Keratinocyte (primary cell): ENCODE data around the gene MEFV.

Source experiments
- CTCF ChIP-seq, 3 experiments: IDR thresholded peaks in 1 of 3; conservative IDR thresholded peaks in 1 of 3; optimal IDR thresholded peaks in 1 of 3; 2 replicates in 2 of 3; 3 replicates in 1 of 3; pipeline versions ENCODE3 to v1.5.1; 2011; ENCODE audit warnings: low read length in 3 of 3, mild to moderate bottlenecking in 3 of 3, moderate library complexity in 2 of 3, control low read depth in 1 of 3, inconsistent platforms in 1 of 3; ENCODE audit not compliant: insufficient read depth in 2 of 3; ENCODE audit errors: extremely low read depth in 1 of 3
- EZH2 ChIP-seq: IDR thresholded peaks from one replicate; pipeline ENCODE4 v1.6.1; 2012; ENCODE audit warnings: inconsistent platforms, mild to moderate bottlenecking, low read length, moderate library complexity

- no peak for TF ChIP-seq CTCF (optimal IDR thresholded peaks at IDR 0.05 in 1 of 3, IDR thresholded peaks at IDR 0.05 in 1 of 3, conservative IDR thresholded peaks at IDR 0.05 in 1 of 3; ENCODE audit: extremely low read depth in 1 of 3, insufficient read depth in 2 of 3, low read length in 3 of 3)
- TF ChIP-seq EZH2, result no peak
Measured at GRCh38 chr16:3256146-3256865, at the start of gene MEFV.
